GM23338 (cell line): ENCODE data around the gene KAZN. TPM values are rescaled to one million over a fixed set of nuclear protein-coding genes. Genes with fewer than 3 reads are reported as not detected.
A peak's percentile ranks its signal among the peaks of the same experiment; 100 is the strongest.

Experiments used
- ATAC-seq: fragments of 200-7000 bp; cut with Tn5 transposase; 3 replicates; pipeline ENCODE4 v1.9.1; 2020
- DNase-seq: peaks from one replicate; pipeline ENCODE4 v3.0.0-alpha.2; 2015; ENCODE audit warnings: low spot score
- H2AFZ ChIP-seq: fragments of 200-600 bp; sonication (generic); 2 replicates; pipeline ENCODE4 v1.8.0; 2016; ENCODE audit warnings: antibody characterized with exemption, mild to moderate bottlenecking, moderate library complexity
- H3F3A ChIP-seq: fragments of 200-600 bp; sonication (generic); replicated peaks from 2 replicates; pipeline ENCODE4 v1.8.0; 2017; ENCODE audit warnings: antibody characterized with exemption, mixed run types, low read depth
- H3K27ac ChIP-seq: fragments of 200-600 bp; sonication (generic); 2 replicates; pipeline ENCODE4 v1.6.1; 2016; ENCODE audit warnings: low read depth
- H3K27me3 ChIP-seq: fragments of 200-600 bp; sonication (generic); 2 replicates; pipeline ENCODE4 v1.8.0; 2016; ENCODE audit warnings: mild to moderate bottlenecking, mixed run types, moderate library complexity; ENCODE audit not compliant: insufficient read depth
- H3K36me3 ChIP-seq: fragments of 200-600 bp; sonication (generic); 2 replicates; pipeline ENCODE4 v1.8.0; 2016; ENCODE audit warnings: mild to moderate bottlenecking; ENCODE audit not compliant: insufficient read depth
- H3K4me1 ChIP-seq: fragments of 200-600 bp; sonication (generic); 2 replicates; pipeline ENCODE4 v1.8.0; 2016; ENCODE audit warnings: mild to moderate bottlenecking, moderate library complexity; ENCODE audit not compliant: insufficient read depth
- H3K4me2 ChIP-seq: fragments of 200-600 bp; sonication (generic); 2 replicates; pipeline ENCODE4 v1.7.1; 2017; ENCODE audit warnings: mixed run types
- H3K4me3 ChIP-seq: fragments of 200-600 bp; sonication (generic); 2 replicates; pipeline ENCODE4 v1.6.1; 2016; ENCODE audit warnings: mixed run types
- H3K79me2 ChIP-seq: fragments of 200-600 bp; sonication (generic); replicated peaks from 2 replicates; pipeline ENCODE4 v1.8.0; 2017; ENCODE audit warnings: mild to moderate bottlenecking; ENCODE audit not compliant: insufficient read depth
- H3K9me2 ChIP-seq: fragments of 200-600 bp; sonication (generic); 2 replicates; pipeline ENCODE4 v1.8.0; 2017; ENCODE audit not compliant: insufficient read depth
- H4K20me1 ChIP-seq: fragments of 200-600 bp; sonication (generic); replicated peaks from 2 replicates; pipeline ENCODE4 v1.8.0; 2017; ENCODE audit warnings: mild to moderate bottlenecking; ENCODE audit not compliant: insufficient read depth
- H3K27ac Mint-ChIP-seq: 2 replicates; pipeline ENCODE4 v1.8.0; 2020; ENCODE audit warnings: inconsistent platforms, mild to moderate bottlenecking, moderate library complexity, mixed read lengths
- H3K27me3 Mint-ChIP-seq: 3 replicates; pipeline ENCODE4 v1.8.0; 2022; ENCODE audit warnings: low read depth, mild to moderate bottlenecking, moderate library complexity, mixed read lengths, inconsistent platforms; ENCODE audit not compliant: insufficient read depth, poor library complexity
- H3K36me3 Mint-ChIP-seq: 3 replicates; pipeline ENCODE4 v1.8.0; 2021; ENCODE audit warnings: low read depth, mild to moderate bottlenecking, inconsistent platforms, moderate library complexity, mixed read lengths
- H3K4me1 Mint-ChIP-seq: 3 replicates; pipeline ENCODE4 v1.8.0; 2020; ENCODE audit warnings: mild to moderate bottlenecking, inconsistent platforms, mixed read lengths
- H3K4me3 Mint-ChIP-seq: 3 replicates; pipeline ENCODE4 v1.8.0; 2021; ENCODE audit warnings: moderate library complexity, mild to moderate bottlenecking, inconsistent platforms, mixed read lengths
- H3K9me3 Mint-ChIP-seq: 3 replicates; pipeline ENCODE4 v1.8.0; 2020; ENCODE audit warnings: moderate library complexity, mild to moderate bottlenecking, inconsistent platforms, mixed read lengths
- CREB1 ChIP-seq: fragments of 250-450 bp; sonication (Bioruptor Pico); IDR thresholded peaks from 2 replicates; pipeline ENCODE4 v1.5.0; 2020; ENCODE audit warnings: low read depth, mild to moderate bottlenecking, moderate library complexity
- CTCF ChIP-seq, 2 experiments: fragments of 200-600 bp in 1 of 2; sonication (generic) in 1 of 2; conservative IDR thresholded peaks; 2 replicates each; pipeline versions ENCODE4 v1.5.1 to v1.6.1; 2016 to 2017; ENCODE audit warnings: antibody characterized with exemption in 2 of 2, low read depth in 2 of 2, mild to moderate bottlenecking in 2 of 2, moderate library complexity in 1 of 2
- EZH2 ChIP-seq: fragments of 200-600 bp; sonication (generic); IDR thresholded peaks from one replicate; pipeline ENCODE4 v1.8.0; 2017; ENCODE audit warnings: antibody characterized with exemption, mild to moderate bottlenecking, low read depth; ENCODE audit not compliant: unreplicated experiment
- EZH2phosphoT487 ChIP-seq: fragments of 200-600 bp; sonication (generic); IDR thresholded peaks from one replicate; pipeline ENCODE4 v1.8.1; 2018; ENCODE audit warnings: antibody characterized with exemption; ENCODE audit not compliant: unreplicated experiment
- NANOG ChIP-seq: IDR thresholded peaks from 2 replicates; pipeline ENCODE4 v1.6.1; 2016; ENCODE audit warnings: antibody characterized with exemption, borderline replicate concordance
- POLR2AphosphoS5 ChIP-seq: IDR thresholded peaks from 2 replicates; pipeline ENCODE4 v1.6.1; 2016; ENCODE audit warnings: antibody characterized with exemption, low read depth
- ZNF114 ChIP-seq: fragments of 250-450 bp; sonication (Bioruptor Pico); IDR thresholded peaks from 2 replicates; pipeline ENCODE4 v1.5.0; 2020; ENCODE audit warnings: mild to moderate bottlenecking, moderate library complexity
- ZNF331 ChIP-seq: fragments of 250-450 bp; sonication (Bioruptor Pico); IDR thresholded peaks from 2 replicates; pipeline ENCODE4 v1.5.0; 2020; ENCODE audit warnings: low read depth, mild to moderate bottlenecking, moderate library complexity
- ZNF462 ChIP-seq: fragments of 250-450 bp; sonication (Bioruptor Pico); IDR thresholded peaks from 2 replicates; pipeline ENCODE4 v1.5.0; 2020; ENCODE audit warnings: mild to moderate bottlenecking, moderate library complexity
- polyA plus RNA-seq: library from polyadenylated mRNA; unstranded; fragments of >200 nt; fragmentation: Nextera tagmentation; extraction: Ambion mirVana; gene quantifications from 2 replicates; pipeline ENCODE4 v1.2.1, GENCODE V29; 2016
- total RNA-seq: library from RNA; depleted of rRNA; stranded (reverse); fragments of >200 nt; shearing (Covaris generic); gene quantifications from 2 replicates; pipeline ENCODE4 v1.2.3, GENCODE V29; 2014
- TF ChIP-seq, protein P1 (sequence below): IDR thresholded peaks from one replicate; pipeline ENCODE4 v1.6.1; 2018; ENCODE audit warnings: antibody characterized with exemption; ENCODE audit not compliant: unreplicated experiment

KAZN gene
- total and polyA plus RNA-seq, 2 experiments from 2014 or later, result 9.9 to 15.0 TPM

DNA sequence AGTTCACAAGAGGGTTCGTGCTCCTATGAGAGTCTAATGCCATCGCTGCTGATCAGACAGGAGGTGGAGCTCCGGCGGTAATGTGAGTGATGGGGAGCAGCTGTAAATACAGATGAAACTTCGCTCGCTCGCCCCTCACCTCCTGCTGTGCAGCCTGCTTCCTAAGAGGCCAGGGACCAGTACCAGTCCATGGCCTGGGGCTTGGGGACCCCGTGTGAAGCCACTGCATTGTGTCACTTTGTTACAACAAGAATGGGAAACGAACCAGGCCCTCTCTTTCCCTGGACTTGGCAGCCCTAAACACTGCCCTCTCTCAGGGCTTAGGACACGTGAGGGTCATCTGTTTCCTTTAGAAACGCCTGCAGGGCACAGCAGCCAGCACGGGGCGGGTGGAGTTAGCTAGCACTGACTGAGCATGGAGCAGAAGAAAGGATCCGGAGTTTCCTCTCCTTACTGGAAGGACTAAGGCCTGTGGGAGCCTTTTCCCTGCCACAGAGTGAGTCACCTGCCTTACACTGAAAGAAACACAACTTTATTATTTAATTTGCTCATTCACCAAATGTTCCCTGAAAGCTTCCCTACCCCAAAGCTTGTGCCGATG is 369.9 kb downstream of the KAZN start:
- Mint-ChIP-seq H3K27ac (no peak overlapping the region), H3K4me3 (no peak overlapping the region), H3K9me3 (peaks cover 5% of the 10 kb centered on the region; the same call in 2 of the 3 replicates), H3K36me3 (peaks cover 5% of the 10 kb centered on the region; the same call in 2 of the 3 replicates), H3K27me3 (peaks cover 3% of the 10 kb centered on the region), H3K4me1 (peaks cover 2% of the 10 kb centered on the region; the same call in 2 of the 3 replicates)
- Histone ChIP-seq H4K20me1 (no peaks in the 10 kb centered on the region; the same call in 1 of the 2 replicates), H3K9me2 (no peaks in the 10 kb centered on the region), H2AFZ (no peak overlapping the region), H3K4me1 (no peaks in the 10 kb centered on the region), H3K36me3 (no peaks in the 10 kb centered on the region), H3K27ac (no peak overlapping the region), H3K79me2 (no peaks in the 10 kb centered on the region), H3F3A (no peaks in the 10 kb centered on the region), H3K27me3 (no peaks in the 10 kb centered on the region), H3K4me2 (no peak overlapping the region), H3K4me3 (no peak overlapping the region)
- no peak for TF ChIP-seq EZH2
- DNase-seq (peak; percentile 5), ATAC-seq (peak; percentile 63)

- peaks cover 3% of the 10 kb centered on the region for H3K27me3 Mint-ChIP-seq
- Histone ChIP-seq H3K4me1 (no peaks in the 10 kb centered on the region), H4K20me1 (no peaks in the 10 kb centered on the region; the same call in 1 of the 2 replicates), H3K36me3 (no peaks in the 10 kb centered on the region), H3K9me2 (no peaks in the 10 kb centered on the region), H2AFZ (no peak overlapping the region), H3F3A (no peaks in the 10 kb centered on the region), H3K27me3 (no peaks in the 10 kb centered on the region), H3K27ac (no peak overlapping the region), H3K4me3 (no peak overlapping the region), H3K79me2 (no peaks in the 10 kb centered on the region), H3K4me2 (no peak overlapping the region)
- H3K27ac Mint-ChIP-seq, result no peak overlapping the region
- H3K36me3 Mint-ChIP-seq, result peaks cover 7% of the 10 kb centered on the region; the same call in 2 of the 3 replicates
- H3K9me3 Mint-ChIP-seq, result peaks cover 10% of the 10 kb centered on the region; the same call in 2 of the 3 replicates
- DNase-seq (no peak), ATAC-seq (no peak)
- H3K4me1 Mint-ChIP-seq, result peaks cover 2% of the 10 kb centered on the region; the same call in 2 of the 3 replicates
- no peak overlapping the region for H3K4me3 Mint-ChIP-seq
- TF ChIP-seq POLR2AphosphoS5, result no peak
- TF ChIP-seq, protein P1, sequence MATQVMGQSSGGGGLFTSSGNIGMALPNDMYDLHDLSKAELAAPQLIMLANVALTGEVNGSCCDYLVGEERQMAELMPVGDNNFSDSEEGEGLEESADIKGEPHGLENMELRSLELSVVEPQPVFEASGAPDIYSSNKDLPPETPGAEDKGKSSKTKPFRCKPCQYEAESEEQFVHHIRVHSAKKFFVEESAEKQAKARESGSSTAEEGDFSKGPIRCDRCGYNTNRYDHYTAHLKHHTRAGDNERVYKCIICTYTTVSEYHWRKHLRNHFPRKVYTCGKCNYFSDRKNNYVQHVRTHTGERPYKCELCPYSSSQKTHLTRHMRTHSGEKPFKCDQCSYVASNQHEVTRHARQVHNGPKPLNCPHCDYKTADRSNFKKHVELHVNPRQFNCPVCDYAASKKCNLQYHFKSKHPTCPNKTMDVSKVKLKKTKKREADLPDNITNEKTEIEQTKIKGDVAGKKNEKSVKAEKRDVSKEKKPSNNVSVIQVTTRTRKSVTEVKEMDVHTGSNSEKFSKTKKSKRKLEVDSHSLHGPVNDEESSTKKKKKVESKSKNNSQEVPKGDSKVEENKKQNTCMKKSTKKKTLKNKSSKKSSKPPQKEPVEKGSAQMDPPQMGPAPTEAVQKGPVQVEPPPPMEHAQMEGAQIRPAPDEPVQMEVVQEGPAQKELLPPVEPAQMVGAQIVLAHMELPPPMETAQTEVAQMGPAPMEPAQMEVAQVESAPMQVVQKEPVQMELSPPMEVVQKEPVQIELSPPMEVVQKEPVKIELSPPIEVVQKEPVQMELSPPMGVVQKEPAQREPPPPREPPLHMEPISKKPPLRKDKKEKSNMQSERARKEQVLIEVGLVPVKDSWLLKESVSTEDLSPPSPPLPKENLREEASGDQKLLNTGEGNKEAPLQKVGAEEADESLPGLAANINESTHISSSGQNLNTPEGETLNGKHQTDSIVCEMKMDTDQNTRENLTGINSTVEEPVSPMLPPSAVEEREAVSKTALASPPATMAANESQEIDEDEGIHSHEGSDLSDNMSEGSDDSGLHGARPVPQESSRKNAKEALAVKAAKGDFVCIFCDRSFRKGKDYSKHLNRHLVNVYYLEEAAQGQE, result no peak
- no peak for TF ChIP-seq CREB1 (CRISPR knock-in tag)
- no peak for TF ChIP-seq EZH2phosphoT487
- no peak for TF ChIP-seq NANOG
- no peak for TF ChIP-seq ZNF462 (CRISPR knock-in tag)
- TF ChIP-seq ZNF331 (CRISPR knock-in tag), result no peak
- no peak for TF ChIP-seq ZNF114 (CRISPR knock-in tag)
- no peak for TF ChIP-seq CTCF (conservative IDR thresholded peaks at IDR 0.05; ENCODE audit: low read depth in 2 of 2)
Measured at GRCh38 chr1:14969006-14969405, 370.5 kb downstream of the KAZN start.
